NB4 (cell line): Measurements from ENCODE around the gene MEPCE.

Experiments
- POLR2A ChIP-seq: IDR thresholded peaks from 2 replicates; pipeline ENCODE4 v1.6.1; 2011; ENCODE audit warnings: mild to moderate bottlenecking; ENCODE audit not compliant: insufficient read length; ENCODE audit errors: extremely low read depth
- TF ChIP-seq, protein P1 (sequence below): IDR thresholded peaks from one replicate; pipeline ENCODE4 v1.5.1; 2012; ENCODE audit warnings: low read depth, low read length

DNA sequence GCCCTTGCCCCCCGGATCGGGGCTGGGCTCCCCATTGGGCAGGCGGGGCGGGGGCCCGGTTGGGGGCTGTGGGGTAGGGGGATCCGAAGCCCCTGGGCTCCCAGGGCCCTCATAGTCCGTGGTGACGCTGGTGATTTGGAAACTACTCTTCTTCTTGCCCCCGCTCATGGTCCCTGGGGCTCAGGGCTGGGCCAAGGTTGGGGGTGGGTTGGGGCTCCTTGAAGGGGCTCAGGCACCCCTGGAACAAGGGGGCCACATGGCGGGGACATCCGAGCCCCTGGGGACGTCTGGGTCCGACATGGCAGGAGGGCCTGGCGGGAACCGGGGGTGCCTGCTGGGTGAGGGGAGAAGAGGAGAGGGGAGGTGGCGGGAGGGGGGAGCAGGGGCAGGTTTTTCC lies 48.2 kb downstream of the MEPCE start:
- TF ChIP-seq, protein P1, sequence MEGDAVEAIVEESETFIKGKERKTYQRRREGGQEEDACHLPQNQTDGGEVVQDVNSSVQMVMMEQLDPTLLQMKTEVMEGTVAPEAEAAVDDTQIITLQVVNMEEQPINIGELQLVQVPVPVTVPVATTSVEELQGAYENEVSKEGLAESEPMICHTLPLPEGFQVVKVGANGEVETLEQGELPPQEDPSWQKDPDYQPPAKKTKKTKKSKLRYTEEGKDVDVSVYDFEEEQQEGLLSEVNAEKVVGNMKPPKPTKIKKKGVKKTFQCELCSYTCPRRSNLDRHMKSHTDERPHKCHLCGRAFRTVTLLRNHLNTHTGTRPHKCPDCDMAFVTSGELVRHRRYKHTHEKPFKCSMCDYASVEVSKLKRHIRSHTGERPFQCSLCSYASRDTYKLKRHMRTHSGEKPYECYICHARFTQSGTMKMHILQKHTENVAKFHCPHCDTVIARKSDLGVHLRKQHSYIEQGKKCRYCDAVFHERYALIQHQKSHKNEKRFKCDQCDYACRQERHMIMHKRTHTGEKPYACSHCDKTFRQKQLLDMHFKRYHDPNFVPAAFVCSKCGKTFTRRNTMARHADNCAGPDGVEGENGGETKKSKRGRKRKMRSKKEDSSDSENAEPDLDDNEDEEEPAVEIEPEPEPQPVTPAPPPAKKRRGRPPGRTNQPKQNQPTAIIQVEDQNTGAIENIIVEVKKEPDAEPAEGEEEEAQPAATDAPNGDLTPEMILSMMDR, result no peak
- no peak for TF ChIP-seq POLR2A
